IPS DF 6.9 (cell line): ENCODE measurements around the gene EXOC6.

ENCODE experiments used
- DNase-seq: peaks from one replicate; pipeline ENCODE4 v3.0.0-alpha.2; 2013; ENCODE audit warnings: low read depth, low spot score
- H3K27ac ChIP-seq: one replicate; pipeline ENCODE4 v1.5.1; 2013; ENCODE audit warnings: low read length, control low read depth
- H3K27me3 ChIP-seq: 2 replicates; pipeline ENCODE4 v1.6.1; 2013; ENCODE audit warnings: mild to moderate bottlenecking, low read length; ENCODE audit not compliant: control insufficient read depth, insufficient read depth
- H3K36me3 ChIP-seq: 2 replicates; pipeline ENCODE4 v1.6.1; 2013; ENCODE audit warnings: low read length; ENCODE audit not compliant: control insufficient read depth, insufficient read depth
- H3K4me1 ChIP-seq: 2 replicates; pipeline ENCODE4 v1.6.1; 2013; ENCODE audit warnings: low read length; ENCODE audit not compliant: control insufficient read depth, insufficient read depth
- H3K4me3 ChIP-seq: 2 replicates; pipeline ENCODE4 v1.5.1; 2013; ENCODE audit warnings: mild to moderate bottlenecking, low read length
- H3K9me3 ChIP-seq: 2 replicates; pipeline ENCODE4 v1.6.1; 2013; ENCODE audit warnings: low read length, inconsistent platforms; ENCODE audit not compliant: control insufficient read depth, insufficient read depth
- WGBS: extraction: QIAGEN DNeasy Blood & Tissue Kit; methylation state at CpG from one replicate; pipeline ENCODE4 v1.1.7; 2013; ENCODE audit warnings: mixed read lengths, missing lambda C conversion rate; ENCODE audit not compliant: insufficient read length, insufficient coverage; 5-methylcytosine and 5-hydroxymethylcytosine counted together

Gene EXOC6

DNA sequence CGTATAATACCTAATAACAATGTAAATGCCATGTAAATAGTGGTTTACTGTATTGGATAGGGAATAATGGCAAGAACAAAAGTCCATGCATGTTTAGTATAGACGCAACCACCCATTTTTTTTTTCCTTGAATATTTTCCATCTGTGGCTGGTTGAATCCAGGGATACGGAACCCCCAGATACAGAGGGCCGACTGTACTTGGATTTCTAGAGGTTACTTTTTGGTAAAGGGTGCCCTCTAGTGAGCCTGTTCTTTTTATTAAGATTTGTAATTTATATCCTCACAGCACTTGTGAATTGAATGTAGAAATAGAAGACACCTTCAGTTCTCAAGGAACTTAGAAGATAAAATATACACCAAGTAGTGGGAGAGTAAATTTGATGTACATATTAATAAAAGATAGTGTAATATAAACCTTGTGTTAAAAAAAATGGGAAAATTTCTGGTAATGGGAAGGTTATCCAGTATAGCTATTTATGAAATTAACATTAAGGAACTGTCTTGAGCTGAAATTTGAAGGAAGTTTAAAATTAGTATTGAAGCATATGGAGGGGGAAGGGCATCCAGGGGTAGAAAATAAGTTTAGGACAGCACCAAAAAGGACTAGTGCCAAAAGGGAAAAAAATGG lies 32.0 kb downstream of the EXOC6 start:
- no CpG with 5 or more reads among the region's 4 CpGs for WGBS
- H3K27me3 ChIP-seq = no peaks in the 10 kb centered on the region
- H3K36me3 ChIP-seq = no peaks in the 10 kb centered on the region
- no peaks in the 10 kb centered on the region for H3K9me3 ChIP-seq
- H3K27ac ChIP-seq = no peak overlapping the region
- no peak overlapping the region for H3K4me3 ChIP-seq
- DNase-seq = no peak
- no peaks in the 10 kb centered on the region for H3K4me1 ChIP-seq

DNA sequence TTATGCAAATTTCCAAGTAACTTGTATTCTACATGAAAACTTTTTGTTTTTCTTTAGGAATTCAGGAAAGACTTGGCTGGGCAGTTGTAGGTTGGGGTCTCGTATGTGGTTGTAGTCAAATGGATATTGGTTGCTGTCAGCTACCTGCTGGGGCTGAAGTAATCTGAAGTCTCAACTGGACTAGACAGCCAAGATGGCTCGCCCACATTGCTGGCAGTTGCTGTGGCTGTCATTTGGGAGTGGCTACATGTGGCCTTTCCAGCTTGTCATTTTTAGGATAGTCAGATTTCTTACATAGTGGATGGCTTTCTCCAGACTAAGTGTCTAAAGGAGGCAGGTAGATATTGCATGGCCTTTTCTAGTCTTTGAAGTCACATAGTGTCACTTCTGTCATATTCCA lies 32.6 kb downstream of the EXOC6 start:
- no peaks in the 10 kb centered on the region for H3K27me3 ChIP-seq
- H3K4me3 ChIP-seq = no peak overlapping the region
- no peaks in the 10 kb centered on the region for H3K4me1 ChIP-seq
- no peaks in the 10 kb centered on the region for H3K9me3 ChIP-seq
- no peaks in the 10 kb centered on the region for H3K36me3 ChIP-seq
- no peak overlapping the region for H3K27ac ChIP-seq
- no CpG with 5 or more reads among the region's 2 CpGs for WGBS
- no peak for DNase-seq

- no peak for DNase-seq
- Histone ChIP-seq H3K27ac (no peak overlapping the region), H3K9me3 (no peaks in the 10 kb centered on the region), H3K4me3 (no peak overlapping the region), H3K36me3 (no peaks in the 10 kb centered on the region), H3K27me3 (no peaks in the 10 kb centered on the region), H3K4me1 (no peaks in the 10 kb centered on the region)
- no CpG with 5 or more reads among the region's 1 CpG for WGBS
Observed at GRCh38 chr10:92886334-92886961, 38.1 kb downstream of the EXOC6 start.

DNA sequence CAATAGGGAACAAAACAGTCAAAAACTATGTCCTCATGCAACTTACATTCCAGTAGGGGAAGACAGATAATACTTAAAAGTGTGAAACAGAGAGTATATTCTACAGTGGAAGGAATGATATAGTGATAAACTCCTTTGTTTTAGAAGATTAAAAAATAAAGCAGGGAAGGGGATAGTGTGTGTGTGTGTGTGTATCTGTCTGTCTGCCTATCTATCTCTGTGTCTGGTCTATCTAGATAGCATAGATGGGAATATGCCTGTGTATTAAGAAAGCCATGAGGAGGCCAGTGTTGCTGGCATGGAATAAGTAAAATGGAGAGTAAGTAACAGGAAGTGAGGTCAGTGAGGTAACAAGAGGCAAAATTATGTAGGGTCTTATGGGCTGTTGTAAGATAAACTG lies 42.2 kb downstream of the EXOC6 start:
- no peak overlapping the region for H3K4me3 ChIP-seq
- no peak for DNase-seq
- H3K36me3 ChIP-seq = no peaks in the 10 kb centered on the region
- H3K27me3 ChIP-seq = no peaks in the 10 kb centered on the region
- no peaks in the 10 kb centered on the region for H3K9me3 ChIP-seq
- peaks cover 2% of the 10 kb centered on the region; the same call in 1 of the 2 replicates for H3K4me1 ChIP-seq
- H3K27ac ChIP-seq = no peak overlapping the region

- no peaks in the 10 kb centered on the region for H3K36me3 ChIP-seq
- WGBS = no CpG with 5 or more reads among the region's 5 CpGs
- H3K27ac ChIP-seq = no peak overlapping the region
- H3K27me3 ChIP-seq = no peaks in the 10 kb centered on the region
- H3K4me1 ChIP-seq = peaks cover 2% of the 10 kb centered on the region; the same call in 1 of the 2 replicates
- no peaks in the 10 kb centered on the region for H3K9me3 ChIP-seq
- H3K4me3 ChIP-seq = no peak overlapping the region
- no peak for DNase-seq
Observed at GRCh38 chr10:92891885-92892690, 43.8 kb downstream of the EXOC6 start.

GRCh38 chr10:92892691-92893054 lies 44.4 kb downstream of the EXOC6 start:
- no peaks in the 10 kb centered on the region for H3K9me3 ChIP-seq
- no peaks in the 10 kb centered on the region for H3K36me3 ChIP-seq
- no CpG with 5 or more reads among the region's 3 CpGs for WGBS
- no peak overlapping the region for H3K27ac ChIP-seq
- no peaks in the 10 kb centered on the region for H3K27me3 ChIP-seq
- no peak overlapping the region for H3K4me3 ChIP-seq
- peaks cover 2% of the 10 kb centered on the region; the same call in 1 of the 2 replicates for H3K4me1 ChIP-seq
- DNase-seq = no peak

DNA sequence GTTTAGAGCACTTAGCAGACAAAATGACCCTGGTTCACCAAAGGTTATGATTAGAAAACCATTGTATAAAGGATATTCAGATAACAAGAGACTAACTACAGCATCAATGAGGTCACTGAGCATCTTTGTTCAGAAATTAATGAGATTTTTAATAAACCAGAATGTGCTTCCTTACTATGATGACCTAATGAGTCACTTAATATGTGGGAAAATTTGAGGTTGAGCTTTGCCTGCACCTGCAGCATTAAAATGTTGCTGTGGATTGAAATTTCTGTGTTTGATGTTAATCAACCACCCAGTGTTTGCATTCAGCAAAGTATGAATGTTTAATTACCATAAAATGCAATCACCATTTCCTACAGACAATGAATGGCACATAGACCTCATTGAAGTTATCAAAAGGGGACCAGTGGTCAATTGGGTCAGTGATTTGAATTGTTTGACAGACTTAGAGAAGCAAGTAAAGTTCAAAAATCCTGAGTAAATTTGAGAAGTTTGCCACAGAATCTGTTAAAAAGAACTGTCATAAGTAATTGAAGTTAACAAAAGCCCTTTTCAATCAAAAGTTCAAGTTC lies 45.8 kb downstream of the EXOC6 start:
- Histone ChIP-seq H3K4me1 (peaks cover 2% of the 10 kb centered on the region; the same call in 1 of the 2 replicates), H3K27me3 (no peaks in the 10 kb centered on the region), H3K4me3 (no peak overlapping the region), H3K36me3 (no peaks in the 10 kb centered on the region), H3K9me3 (no peaks in the 10 kb centered on the region), H3K27ac (no peak overlapping the region)
- no peak for DNase-seq

- no peak for DNase-seq
- Histone ChIP-seq H3K4me1 (peaks cover 2% of the 10 kb centered on the region; the same call in 1 of the 2 replicates), H3K27me3 (no peaks in the 10 kb centered on the region), H3K4me3 (no peak overlapping the region), H3K9me3 (no peaks in the 10 kb centered on the region), H3K36me3 (no peaks in the 10 kb centered on the region), H3K27ac (no peak overlapping the region)
- no CpG with 5 or more reads among the region's 5 CpGs for WGBS
Observed at GRCh38 chr10:92897916-92898315, 49.6 kb downstream of the EXOC6 start.

GRCh38 chr10:92901819-92902251 lies 53.5 kb downstream of the EXOC6 start:
- no peaks in the 10 kb centered on the region for H3K9me3 ChIP-seq
- DNase-seq = no peak
- H3K27me3 ChIP-seq = no peaks in the 10 kb centered on the region
- no peak overlapping the region for H3K4me3 ChIP-seq
- WGBS = no CpG with 5 or more reads among the region's 3 CpGs
- H3K27ac ChIP-seq = no peak overlapping the region
- no peaks in the 10 kb centered on the region for H3K36me3 ChIP-seq
- no peaks in the 10 kb centered on the region for H3K4me1 ChIP-seq

DNA sequence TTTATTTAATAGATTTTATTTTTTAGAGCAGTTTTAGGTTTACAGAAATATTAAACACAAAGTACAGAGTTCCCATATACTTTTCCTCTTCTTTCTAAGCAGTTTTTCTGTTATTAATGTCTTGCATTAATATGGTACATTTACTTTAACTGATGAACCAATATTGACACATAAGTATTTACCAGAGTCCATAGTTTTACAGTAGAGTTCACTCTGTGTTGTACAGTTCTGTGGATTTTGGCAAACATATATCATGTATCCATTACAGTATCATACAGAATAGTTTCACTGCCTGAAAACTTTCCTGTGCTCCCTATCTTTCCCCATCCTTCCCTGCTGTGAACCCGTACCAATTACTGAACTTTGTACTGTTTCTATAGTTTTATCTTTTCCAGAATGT lies 55.3 kb downstream of the EXOC6 start:
- no peak overlapping the region for H3K4me3 ChIP-seq
- no CpG with 5 or more reads among the region's 1 CpG for WGBS
- no peak for DNase-seq
- no peaks in the 10 kb centered on the region for H3K9me3 ChIP-seq
- no peaks in the 10 kb centered on the region for H3K27me3 ChIP-seq
- H3K36me3 ChIP-seq = no peaks in the 10 kb centered on the region
- H3K27ac ChIP-seq = no peak overlapping the region
- no peaks in the 10 kb centered on the region for H3K4me1 ChIP-seq
